A673 (cell line): Measurements from ENCODE around the gene RASGEF1C. TPM values are rescaled to one million over a fixed set of nuclear protein-coding genes. Genes with fewer than 3 reads are reported as not detected.

ENCODE experiments used
- BruUV-seq: library from RNA; stranded (reverse); fragments of 400-500 nt; replicated peaks from 2 replicates; lab custom pipeline; 2021; lab: Mats Ljungman, UMichigan
- CTCF ChIA-PET: fragments of 300-600 bp; sonication (Branson Sonifier 250); formaldehyde crosslinking; loops from one replicate; lab custom pipeline; 2022; ENCODE audit warnings: antibody characterized with exemption; lab: Charles Lee
- POLR2A ChIA-PET: fragments of 300-600 bp; sonication (Branson Sonifier 250); formaldehyde crosslinking; loops from one replicate; lab custom pipeline; 2022; ENCODE audit warnings: antibody characterized with exemption; ENCODE audit not compliant: low non-redundant PET; lab: Charles Lee
- DNase-seq: peaks from one replicate; pipeline ENCODE4 v3.0.0-alpha.2; 2015; ENCODE audit warnings: low spot score
- H3K27ac ChIP-seq: fragments of 200-600 bp; sonication (generic); 2 replicates; pipeline ENCODE4 v1.5.1; 2016; ENCODE audit warnings: mixed run types, low read depth, mild to moderate bottlenecking, mixed read lengths, antibody characterized with exemption, low read length; ENCODE audit not compliant: poor library complexity, severe bottlenecking
- H3K27me3 ChIP-seq: fragments of 200-600 bp; sonication (generic); replicated peaks from 2 replicates; pipeline ENCODE4 v1.6.1; 2017; ENCODE audit warnings: mixed run types, low read depth, mild to moderate bottlenecking, mixed read lengths, antibody characterized with exemption, low read length; ENCODE audit not compliant: insufficient read depth, poor library complexity
- H3K36me3 ChIP-seq: fragments of 200-600 bp; sonication (generic); 2 replicates; pipeline ENCODE4 v1.6.1; 2016; ENCODE audit warnings: mixed run types, mild to moderate bottlenecking, mixed read lengths, antibody characterized with exemption, low read length; ENCODE audit not compliant: insufficient read depth, poor library complexity, severe bottlenecking
- H3K4me1 ChIP-seq: fragments of 200-600 bp; sonication (generic); 2 replicates; pipeline ENCODE4 v1.6.1; 2017; ENCODE audit warnings: mixed run types, mild to moderate bottlenecking, mixed read lengths, antibody characterized with exemption, low read length; ENCODE audit not compliant: insufficient read depth, poor library complexity, severe bottlenecking
- H3K4me3 ChIP-seq: fragments of 200-600 bp; sonication (generic); 2 replicates; pipeline ENCODE4 v1.5.1; 2016; ENCODE audit warnings: low read depth, mixed run types, mild to moderate bottlenecking, mixed read lengths, low read length; ENCODE audit not compliant: poor library complexity, severe bottlenecking
- H3K9me3 ChIP-seq: fragments of 200-600 bp; sonication (generic); 2 replicates; pipeline ENCODE4 v1.6.1; 2016; ENCODE audit warnings: mixed run types, low read depth, mild to moderate bottlenecking, mixed read lengths, antibody characterized with exemption, low read length; ENCODE audit not compliant: poor library complexity, severe bottlenecking
- CTCF ChIP-seq: fragments of 300-800, 200-600 bp; sonication (generic); conservative IDR thresholded peaks from 2 replicates; pipeline ENCODE4 v1.5.1; 2017; ENCODE audit warnings: low read depth, mild to moderate bottlenecking, antibody characterized with exemption, low read length, moderate library complexity, mixed read lengths
- EZH2 ChIP-seq: fragments of 200-600 bp; sonication (generic); IDR thresholded peaks from 2 replicates; pipeline ENCODE4 v1.6.1; 2017; ENCODE audit warnings: borderline replicate concordance, low read depth, mild to moderate bottlenecking, mixed read lengths, antibody characterized with exemption, low read length; ENCODE audit not compliant: poor library complexity, severe bottlenecking
- intact Hi-C: fragments of 100-400 bp; cut with micrococcal nuclease; formaldehyde crosslinking; loops from one replicate; pipeline ENCODE4 v1.10.0; 2022; ENCODE audit not compliant: unreplicated experiment
- total RNA-seq: library from RNA; stranded (reverse); gene quantifications from 2 replicates; pipeline ENCODE4 v1.2.3, GENCODE V29; 2021

The RASGEF1C gene
- total RNA-seq, 1 experiment from 2014 or later: not detected

GRCh38 chr5:180191716-180192115, 17.3 kb downstream of the RASGEF1C start:
- Histone ChIP-seq H3K36me3 (no peaks in the 10 kb centered on the region), H3K27me3 (no peaks in the 10 kb centered on the region), H3K27ac (no peak overlapping the region), H3K9me3 (peaks cover 5% of the 10 kb centered on the region), H3K4me1 (no peaks in the 10 kb centered on the region), H3K4me3 (no peak overlapping the region)
- intact Hi-C loops: no loop called here
- ChIA-PET POLR2A (no interaction called here), CTCF (no interaction called here)
- no TSS peak for BruUV-seq
- no peak for TF ChIP-seq CTCF
- no peak for TF ChIP-seq EZH2
- DNase-seq: no peak

DNA sequence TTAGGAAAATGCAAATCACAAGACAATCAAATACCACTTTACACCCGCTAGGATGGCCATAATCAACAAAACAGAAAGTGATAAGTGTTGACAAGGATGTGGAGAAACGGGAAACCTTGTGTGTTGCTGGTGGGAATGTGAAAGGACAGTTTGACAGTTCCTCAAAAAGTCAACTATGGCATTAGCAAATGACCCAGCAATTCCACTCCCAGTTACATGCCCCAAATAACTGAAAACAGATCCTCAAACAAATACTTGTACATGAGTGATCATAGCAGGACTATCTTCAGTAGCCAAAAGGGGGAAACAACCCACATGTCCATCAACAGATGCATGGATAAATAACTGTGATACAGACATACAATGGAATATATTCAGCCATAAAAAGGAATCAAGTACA, 21.2 kb downstream of the RASGEF1C start:
- intact Hi-C loops: no loop called here
- CTCF ChIA-PET: no interaction called here
- no peak for TF ChIP-seq CTCF
- no peak for TF ChIP-seq EZH2
- H3K36me3 ChIP-seq: no peaks in the 10 kb centered on the region
- POLR2A ChIA-PET: no interaction called here
- no peak overlapping the region for H3K4me3 ChIP-seq
- H3K27ac ChIP-seq: no peak overlapping the region
- no peaks in the 10 kb centered on the region for H3K27me3 ChIP-seq
- no peak for DNase-seq
- BruUV-seq: no TSS peak
- no peaks in the 10 kb centered on the region for H3K4me1 ChIP-seq
- H3K9me3 ChIP-seq: peaks cover 6% of the 10 kb centered on the region

- intact Hi-C loops: no loop called here
- H3K27ac ChIP-seq: no peak overlapping the region
- TF ChIP-seq EZH2 (no peak), CTCF (no peak)
- H3K36me3 ChIP-seq: no peaks in the 10 kb centered on the region
- CTCF ChIA-PET: no interaction called here
- H3K9me3 ChIP-seq: no peaks in the 10 kb centered on the region
- H3K4me1 ChIP-seq: no peaks in the 10 kb centered on the region
- no peak for DNase-seq
- POLR2A ChIA-PET: no interaction called here
- BruUV-seq: no TSS peak
- H3K4me3 ChIP-seq: no peak overlapping the region
- H3K27me3 ChIP-seq: no peaks in the 10 kb centered on the region
These were observed 28.2 kb downstream of the RASGEF1C start for GRCh38 chr5:180180846-180181245.
